ENCODE results near the gene OR2T35.

OR2T35 gene

DNA sequence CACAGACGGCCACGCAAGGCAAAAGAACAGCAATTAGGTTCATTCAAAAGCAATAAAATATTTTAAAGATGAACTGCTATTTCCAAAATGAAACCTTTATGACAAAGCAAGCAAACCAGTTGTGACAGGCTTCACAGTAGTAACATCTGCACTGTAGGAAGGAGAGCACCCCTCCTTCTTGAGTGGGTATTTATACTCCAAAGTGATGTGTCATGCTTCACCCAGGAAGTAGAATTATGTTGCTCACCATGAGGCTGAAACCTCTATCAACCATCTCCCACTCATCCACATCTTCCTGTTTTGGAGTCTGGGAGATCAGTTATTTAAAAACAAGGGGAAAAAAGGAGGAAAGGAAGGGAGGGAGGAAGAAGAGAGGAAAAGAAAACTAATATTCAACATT, 48.5 kb downstream of the OR2T35 start:
- TF ChIP-seq, protein P1, sequence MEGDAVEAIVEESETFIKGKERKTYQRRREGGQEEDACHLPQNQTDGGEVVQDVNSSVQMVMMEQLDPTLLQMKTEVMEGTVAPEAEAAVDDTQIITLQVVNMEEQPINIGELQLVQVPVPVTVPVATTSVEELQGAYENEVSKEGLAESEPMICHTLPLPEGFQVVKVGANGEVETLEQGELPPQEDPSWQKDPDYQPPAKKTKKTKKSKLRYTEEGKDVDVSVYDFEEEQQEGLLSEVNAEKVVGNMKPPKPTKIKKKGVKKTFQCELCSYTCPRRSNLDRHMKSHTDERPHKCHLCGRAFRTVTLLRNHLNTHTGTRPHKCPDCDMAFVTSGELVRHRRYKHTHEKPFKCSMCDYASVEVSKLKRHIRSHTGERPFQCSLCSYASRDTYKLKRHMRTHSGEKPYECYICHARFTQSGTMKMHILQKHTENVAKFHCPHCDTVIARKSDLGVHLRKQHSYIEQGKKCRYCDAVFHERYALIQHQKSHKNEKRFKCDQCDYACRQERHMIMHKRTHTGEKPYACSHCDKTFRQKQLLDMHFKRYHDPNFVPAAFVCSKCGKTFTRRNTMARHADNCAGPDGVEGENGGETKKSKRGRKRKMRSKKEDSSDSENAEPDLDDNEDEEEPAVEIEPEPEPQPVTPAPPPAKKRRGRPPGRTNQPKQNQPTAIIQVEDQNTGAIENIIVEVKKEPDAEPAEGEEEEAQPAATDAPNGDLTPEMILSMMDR (IDR thresholded peaks at IDR 0.05) = no peak

DNA sequence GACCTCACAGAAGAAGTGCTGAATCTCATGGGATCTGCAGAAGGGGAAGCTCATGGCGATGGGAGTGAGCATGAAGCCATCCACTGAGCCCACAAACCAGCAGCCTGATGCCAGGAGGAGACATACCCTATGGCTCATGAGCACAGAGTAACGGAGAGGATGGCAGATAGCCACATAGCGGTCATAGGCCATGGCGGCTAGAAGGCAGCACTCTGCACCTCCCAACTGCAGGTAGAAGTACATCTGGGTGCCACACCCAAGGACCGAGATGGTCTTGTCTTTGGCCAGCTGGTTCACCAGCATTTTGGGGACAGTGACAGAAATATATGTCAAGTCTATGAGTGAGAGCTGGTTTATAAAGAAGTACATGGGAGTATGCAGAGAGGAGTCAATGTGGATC, 51.9 kb downstream of the OR2T35 start:
- TF ChIP-seq, protein P1 (IDR thresholded peaks at IDR 0.05) = no peak

DNA sequence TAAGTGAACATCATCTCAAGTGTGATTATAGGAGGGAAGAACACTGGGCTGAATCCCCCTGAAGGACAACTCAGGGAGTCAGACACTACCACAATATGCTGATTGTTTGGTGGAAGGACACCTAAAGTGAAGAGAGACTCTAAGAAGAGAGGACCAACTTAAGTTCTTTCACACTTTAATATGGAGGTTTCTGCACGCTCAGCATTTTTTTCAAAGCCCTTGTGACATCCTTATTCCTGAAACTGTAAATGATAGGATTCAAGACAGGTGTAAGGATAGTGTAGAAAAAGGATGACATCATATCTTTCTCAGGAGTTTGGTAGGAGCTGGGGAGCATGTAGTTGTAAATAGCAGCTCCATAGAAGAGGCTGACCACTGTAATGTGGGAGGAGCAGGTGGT, 52.4 kb downstream of the OR2T35 start:
- TF ChIP-seq, protein P1 (IDR thresholded peaks at IDR 0.05) = no peak

DNA sequence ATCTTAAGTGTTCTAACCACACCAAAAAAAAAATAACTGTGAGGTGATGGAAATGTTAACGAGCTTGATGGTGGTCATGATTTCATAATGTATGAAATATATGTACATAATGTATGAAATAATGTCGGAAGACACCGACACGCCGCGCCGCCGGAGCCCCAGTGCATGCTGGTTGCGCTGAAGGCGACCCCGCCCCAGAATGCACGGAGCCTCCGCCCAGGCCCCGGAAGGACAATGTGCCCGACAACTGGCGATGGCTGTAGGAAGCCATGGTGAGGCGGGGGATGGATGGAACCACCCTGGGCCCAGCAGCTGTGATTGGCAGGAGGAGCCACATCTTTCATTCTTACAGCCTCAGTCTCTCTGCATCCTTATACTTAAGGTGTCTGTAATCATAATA, 55.0 kb downstream of the OR2T35 start:
- TF ChIP-seq, protein P1 (IDR thresholded peaks at IDR 0.05) = no peak

DNA sequence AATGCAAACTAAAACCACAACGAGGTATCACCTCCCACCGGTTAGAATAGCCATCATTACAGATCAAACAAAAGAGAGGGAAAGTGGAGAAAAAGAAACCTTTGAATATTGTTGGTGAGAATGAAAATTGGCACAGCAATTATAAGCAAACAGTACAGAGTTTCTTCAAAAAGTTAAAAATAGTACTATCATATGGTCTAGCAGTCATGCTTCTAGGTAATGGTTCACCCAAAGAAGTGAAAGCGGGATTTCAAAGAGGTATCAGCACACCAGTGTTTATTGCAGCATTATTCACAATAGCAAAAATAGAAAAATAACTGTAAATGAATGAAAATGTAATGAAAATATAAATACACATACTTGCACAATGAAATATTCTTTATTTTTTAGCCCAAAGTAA, 55.7 kb downstream of the OR2T35 start:
- TF ChIP-seq, protein P1 (IDR thresholded peaks at IDR 0.05) = no peak

All from LNCAP (cell line).